SK-N-SH (cell line): Measurements from ENCODE around the gene UBTFL1.
"Not testable (repeated sequence)": the region's sequence is repeated elsewhere in the genome, so short reads cannot be mapped to it uniquely, and the experiment has no call there.

ENCODE experiments used
- CTCF ChIP-seq: fragments of 200-600 bp; sonication (generic); IDR thresholded peaks from 2 replicates; pipeline ENCODE4 v1.6.1; 2017; ENCODE audit warnings: antibody characterized with exemption, mild to moderate bottlenecking, moderate library complexity
- EZH2phosphoT487 ChIP-seq: fragments of 200-600 bp; sonication (generic); IDR thresholded peaks from 2 replicates; pipeline ENCODE4 v1.6.1; 2017; ENCODE audit warnings: low read depth, mixed run types, mild to moderate bottlenecking, antibody characterized with exemption, moderate library complexity, borderline replicate concordance
- MAX ChIP-seq: IDR thresholded peaks from 2 replicates; pipeline ENCODE4 v1.4.0; 2012; ENCODE audit warnings: low read depth

- TF ChIP-seq CTCF, MAX, EZH2phosphoT487: not testable (repeated sequence)
Observed at GRCh38 chr11:90095230-90095924, 9.6 kb downstream of the UBTFL1 start.
